Stimulated activated CD4-positive, alpha-beta T cell treated with anti-CD3 and anti-CD28 coated beads, Interleukin-12 subunit alpha, Interleukin-12 subunit beta, amount 100 ng/mL, for 48 hours (primary cell): ENCODE results near the gene CDKN2C.
"Not testable (repeated sequence)": the region's sequence is repeated elsewhere in the genome, so short reads cannot be mapped to it uniquely, and the experiment has no call there.

Experiments
- DNase-seq, 3 donors: peaks; one replicate each; pipeline ENCODE4 v3.0.0-alpha.2; 2020; ENCODE audit warnings: low read depth in 2 of 3, low spot score in 1 of 3

CDKN2C gene

DNA sequence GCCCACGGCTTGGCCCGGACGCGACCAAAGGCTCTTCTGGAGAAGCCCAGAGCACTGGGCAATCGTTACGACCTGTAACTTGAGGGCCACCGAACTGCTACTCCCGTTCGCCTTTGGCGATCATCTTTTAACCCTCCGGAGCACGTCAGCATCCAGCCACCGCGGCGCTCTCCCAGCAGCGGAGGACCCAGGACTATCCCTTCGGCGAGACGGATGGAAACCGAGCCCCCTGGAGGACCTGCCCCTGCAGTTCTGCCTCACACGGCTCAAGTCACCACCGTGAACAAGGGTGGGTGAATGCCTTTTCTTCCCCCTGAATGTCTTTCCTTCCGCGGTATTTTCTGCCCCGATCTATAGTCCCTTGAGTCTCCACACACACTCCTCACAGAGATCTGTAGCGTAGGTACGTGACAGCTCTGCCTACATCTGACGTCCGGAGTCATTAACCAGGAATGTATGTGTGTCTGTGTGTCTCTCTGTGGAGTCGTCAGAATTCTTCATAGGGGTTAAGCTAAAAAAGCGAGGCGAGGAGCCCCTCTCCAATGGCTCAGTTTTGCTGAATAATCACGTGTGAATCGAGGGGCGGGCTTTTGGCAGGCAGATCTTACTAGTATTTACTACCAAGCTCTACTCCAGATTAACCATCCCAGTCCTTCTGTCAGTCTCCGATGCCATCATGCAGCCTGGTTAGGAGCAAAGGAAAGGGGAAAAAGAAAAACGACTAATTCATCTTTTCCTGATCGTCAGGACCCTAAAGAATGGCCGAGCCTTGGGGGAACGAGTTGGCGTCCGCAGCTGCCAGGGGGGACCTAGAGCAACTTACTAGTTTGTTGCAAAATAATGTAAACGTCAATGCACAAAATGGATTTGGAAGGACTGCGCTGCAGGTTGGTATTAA lies at the start of gene CDKN2C:
Gene CDKN2C (plus strand): TSS at position 635 of the 898 bp plus-strand sequence. CDS start 124 bp downstream, at position 759.
- peak in 1 of 3 donors; percentile 29 for DNase-seq

DNA sequence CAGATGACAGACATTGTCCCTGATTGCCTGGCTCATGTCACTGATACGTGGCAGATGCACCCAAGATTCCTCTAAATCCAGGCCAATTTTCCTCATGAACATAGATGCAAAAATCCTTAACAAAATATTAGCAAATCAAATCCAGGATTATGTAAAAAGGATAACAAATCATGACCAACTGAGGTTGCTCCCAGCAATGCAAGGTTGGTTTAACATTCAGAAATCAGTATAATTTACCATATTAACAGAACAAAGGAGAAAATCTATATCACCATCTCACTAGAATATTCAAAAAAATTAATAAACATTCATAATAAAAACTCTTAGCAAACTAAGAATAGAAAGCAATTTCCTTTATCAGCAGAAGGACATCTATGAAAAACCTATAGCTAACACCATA lies 49.6 kb upstream of the CDKN2C start:
- DNase-seq: no peak

- no peak for DNase-seq
Observed at GRCh38 chr1:50921029-50921428, 49.0 kb upstream of the CDKN2C start.

DNA sequence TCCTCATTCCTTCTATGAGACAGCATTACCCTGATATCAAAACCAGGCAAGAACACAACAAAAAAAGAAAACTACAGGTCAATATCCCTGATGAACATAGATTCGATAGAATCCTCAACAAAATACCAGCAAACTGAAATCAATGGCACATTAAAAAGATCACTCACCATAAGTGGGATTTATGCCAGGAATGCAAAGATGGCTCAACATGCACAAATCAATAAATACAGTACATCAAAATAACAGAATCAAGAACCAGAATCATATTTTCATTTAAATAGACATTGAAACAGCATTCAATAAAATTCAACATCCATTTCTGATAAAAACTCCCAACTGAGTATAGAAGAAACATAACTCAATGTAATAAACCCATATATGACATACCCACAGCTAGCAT lies 46.5 kb upstream of the CDKN2C start:
- DNase-seq: no peak

DNA sequence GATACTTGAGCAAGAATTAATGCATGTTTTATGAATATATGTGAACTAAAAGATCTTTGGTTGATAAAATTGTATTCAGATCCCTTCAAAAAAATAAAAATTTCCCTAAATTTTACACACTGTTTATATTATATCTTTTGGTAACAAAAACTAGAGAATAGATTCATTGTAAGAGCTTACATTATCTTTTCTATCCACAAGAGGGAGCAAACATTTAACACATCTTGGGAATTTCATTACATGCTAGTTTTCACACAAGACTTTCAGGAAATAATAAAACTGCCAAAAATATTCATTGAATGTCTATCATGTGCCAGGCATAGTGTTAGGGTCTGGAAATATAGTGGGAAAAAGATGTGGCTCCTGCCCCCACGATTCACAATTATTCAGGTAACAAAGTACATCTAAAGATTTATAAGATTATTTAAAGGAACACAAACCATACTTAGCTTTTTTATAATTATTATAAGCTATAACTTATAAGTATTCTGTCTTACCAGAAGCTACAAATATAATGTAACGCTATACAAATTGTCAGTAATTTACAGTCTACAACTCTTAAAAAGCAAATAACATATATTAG lies 40.6 kb upstream of the CDKN2C start:
- DNase-seq: no peak

- DNase-seq: no peak
Observed at GRCh38 chr1:50930193-50930592, 39.9 kb upstream of the CDKN2C start.

GRCh38 chr1:50930965-50931737 lies 38.9 kb upstream of the CDKN2C start:
- DNase-seq: peak in 1 of 3 donors; percentile 1

GRCh38 chr1:50932043-50932442 lies 38.0 kb upstream of the CDKN2C start:
- DNase-seq: not testable (repeated sequence)

DNA sequence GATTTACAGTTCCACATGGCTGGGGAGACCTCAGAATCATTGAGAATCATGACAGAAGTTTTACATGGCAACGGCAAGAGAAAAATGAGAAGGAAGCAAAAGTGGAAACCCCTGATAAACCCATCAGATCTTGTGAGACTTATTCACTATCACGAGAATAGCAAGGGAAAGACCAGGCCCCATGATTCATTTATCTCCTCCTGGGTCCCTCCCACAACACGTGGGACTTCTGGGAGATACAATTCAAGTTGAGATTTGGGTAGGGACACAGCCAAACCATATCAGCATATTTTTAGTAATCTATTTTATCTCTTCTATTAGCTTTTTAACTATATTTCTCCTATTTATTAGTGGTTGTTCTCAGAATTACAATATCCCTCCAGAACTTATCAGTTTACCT lies 36.3 kb upstream of the CDKN2C start:
- DNase-seq: not testable (repeated sequence)

- no peak for DNase-seq
Observed at GRCh38 chr1:50934838-50935237, 35.2 kb upstream of the CDKN2C start.

GRCh38 chr1:50935276-50935675 lies 34.8 kb upstream of the CDKN2C start:
- DNase-seq: not testable (repeated sequence)

- DNase-seq: no peak
Observed at GRCh38 chr1:50936321-50936720, 33.7 kb upstream of the CDKN2C start.

- no peak for DNase-seq
Observed at GRCh38 chr1:50940291-50940690, 29.8 kb upstream of the CDKN2C start.

DNA sequence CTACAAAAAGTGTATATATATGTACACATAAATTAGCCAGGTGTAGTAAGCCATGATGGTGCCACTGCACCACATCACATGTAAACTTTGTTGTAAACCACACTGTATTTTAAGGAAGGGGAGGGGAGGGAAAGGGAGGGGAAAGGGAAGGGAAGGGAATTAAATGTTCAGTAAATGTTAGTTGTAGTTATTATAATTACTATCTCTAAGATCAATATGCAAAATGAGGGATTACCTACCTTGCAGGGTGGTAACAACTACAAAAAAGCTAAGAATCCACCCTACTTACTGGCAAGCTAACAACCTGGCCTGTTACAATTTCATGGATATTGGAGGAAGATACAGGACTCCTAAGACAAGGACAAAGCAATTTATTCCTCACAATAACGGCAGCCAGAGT lies 27.7 kb upstream of the CDKN2C start:
- DNase-seq: no peak

DNA sequence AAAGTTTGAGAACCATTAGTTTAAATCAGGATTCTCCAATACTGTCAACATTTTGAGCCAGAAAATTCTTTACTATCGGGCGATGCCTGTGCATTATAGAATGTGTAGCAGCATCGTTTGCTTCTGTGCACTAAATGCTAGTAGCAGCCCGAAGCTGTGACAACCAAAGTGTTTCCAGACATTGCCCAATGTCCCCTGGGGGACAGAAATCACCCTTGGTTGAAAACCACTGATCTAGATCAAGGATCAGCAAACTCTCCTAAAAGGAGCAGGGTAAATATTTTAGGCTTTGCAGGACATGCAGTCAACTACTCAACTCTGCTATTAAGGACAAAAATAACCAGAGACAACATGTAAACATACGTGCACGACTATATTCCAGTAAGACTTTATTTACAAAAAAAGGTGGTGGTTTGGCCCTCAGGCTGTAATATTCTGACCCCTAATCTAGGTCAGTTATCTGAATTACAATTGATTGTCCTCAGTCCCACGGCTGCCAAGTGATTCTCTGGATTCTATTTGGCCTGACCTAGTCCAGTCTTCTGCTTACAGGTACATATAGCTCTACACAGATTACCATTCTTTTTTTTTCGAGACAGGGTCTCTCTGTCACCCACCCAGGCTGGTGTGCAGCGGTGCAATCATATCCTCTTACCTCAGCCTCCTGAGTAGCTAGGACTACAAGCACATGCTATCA lies 20.6 kb upstream of the CDKN2C start:
- no peak for DNase-seq

DNA sequence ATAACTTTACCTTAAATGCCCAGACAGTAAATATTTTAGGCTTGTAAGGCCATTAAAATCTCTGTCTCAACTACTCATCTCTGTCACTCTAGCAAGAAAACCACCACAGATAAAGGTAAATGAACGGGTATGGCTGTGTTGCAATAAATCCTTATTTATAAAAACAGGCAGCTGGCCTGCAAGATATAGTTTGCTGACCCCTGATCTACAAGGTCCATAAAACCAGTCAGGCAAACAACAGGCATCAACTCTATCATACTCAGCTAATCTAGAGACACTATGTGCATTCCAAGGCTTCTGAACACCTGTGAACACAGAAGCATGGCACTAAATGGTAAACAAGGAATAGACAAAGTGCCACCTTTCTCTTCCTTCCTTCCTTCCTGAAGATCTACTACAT lies 19.6 kb upstream of the CDKN2C start:
- DNase-seq: no peak

DNA sequence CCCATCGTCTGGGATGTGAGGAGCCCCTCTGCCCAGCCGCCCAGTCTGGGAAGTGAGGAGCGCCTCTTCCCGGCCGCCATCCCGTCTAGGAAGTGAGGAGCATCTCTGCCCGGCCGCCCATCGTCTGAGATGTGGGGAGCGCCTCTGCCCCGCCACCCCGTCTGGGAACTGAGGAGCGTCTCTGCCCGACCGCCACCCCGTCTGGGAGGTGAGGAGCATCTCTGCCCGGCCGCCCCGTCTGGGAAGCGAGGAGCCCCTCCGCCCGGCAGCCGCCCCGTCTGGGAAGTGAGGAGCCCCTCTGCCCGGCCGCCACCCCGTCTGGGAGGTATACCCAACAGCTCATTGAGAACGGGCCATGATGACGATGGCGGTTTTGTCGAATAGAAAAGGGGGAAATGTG lies 17.5 kb upstream of the CDKN2C start:
- not testable (repeated sequence) for DNase-seq

DNA sequence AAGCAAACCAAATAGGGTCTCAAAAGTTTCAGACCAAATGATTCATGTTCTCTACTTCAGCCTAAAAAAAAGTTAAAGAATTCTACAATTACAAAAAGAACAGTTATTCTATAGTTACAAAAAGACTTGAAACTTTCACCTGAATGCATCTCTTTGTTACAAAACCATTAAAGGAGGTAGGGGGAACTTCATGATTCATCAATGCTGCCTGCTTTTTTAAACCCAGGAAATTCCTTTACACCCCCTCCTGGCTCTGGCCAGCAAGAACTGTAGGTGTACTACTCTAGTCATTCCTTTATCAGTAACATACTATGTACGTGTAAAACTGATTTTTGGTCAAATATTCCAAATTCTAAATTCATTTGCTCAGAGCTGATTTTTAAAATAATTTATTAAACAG lies 14.9 kb upstream of the CDKN2C start:
- no peak for DNase-seq

- no peak for DNase-seq
Observed at GRCh38 chr1:50959303-50959912, 10.6 kb upstream of the CDKN2C start.

- peak; percentile 94 to 95 (median 94) for DNase-seq
Observed at GRCh38 chr1:50959913-50960844, 9.9 kb upstream of the CDKN2C start, which contains the start of gene FAF1. TSS of gene FAF1 (minus strand) at chr1:50960267. CDS start at chr1:50959811, 456 bp downstream.
